Ovary (tissue), 3 donors: ENCODE data around the gene SWI5.

ENCODE experiments used
- CTCF ChIP-seq, 3 donors: fragments of 450-650 bp in 2 of 3; fragments of 200-600 bp in 1 of 3; IDR thresholded peaks; one replicate each; pipeline versions ENCODE4 v1.5.1 to v1.8.0; 2016 to 2022; ENCODE audit warnings: antibody characterized with exemption in 3 of 3, mild to moderate bottlenecking in 1 of 3
- EP300 ChIP-seq: sonication (generic); formaldehyde crosslinking; IDR thresholded peaks from one replicate; pipeline ENCODE4 v1.6.1; 2017; ENCODE audit warnings: antibody characterized with exemption
- donor health status: DM: no; HTN: no; CAD: no.

- TF ChIP-seq CTCF (IDR thresholded peaks at IDR 0.05) (no peak), EP300 (no peak)
These were observed 38.6 kb downstream of the SWI5 start for GRCh38 chr9:128314697-128315096.
